Bronchial epithelial cell (primary cell): Measurements from ENCODE around the gene SH3GL3. TPM values are rescaled to one million over a fixed set of nuclear protein-coding genes. Genes with fewer than 3 reads are reported as not detected.

Experiments used
- DNase-seq: peaks from one replicate; pipeline ENCODE4 v3.0.0-alpha.2; 2010; ENCODE audit warnings: low read depth
- FAIRE-seq: peaks from 2 replicates; lab custom pipeline; 2011; peaks lifted over from hg19 to GRCh38; lab: Jason Lieb, UNC
- H3K27me3 ChIP-seq: 2 replicates; pipeline ENCODE4 v1.5.1; 2011; ENCODE audit warnings: low read length; ENCODE audit not compliant: control insufficient read depth, insufficient read depth
- H3K36me3 ChIP-seq: 2 replicates; pipeline ENCODE4 v1.5.1; 2011; ENCODE audit warnings: low read length; ENCODE audit not compliant: control insufficient read depth, insufficient read depth
- H3K4me3 ChIP-seq: 2 replicates; pipeline ENCODE4 v1.5.1; 2011; ENCODE audit warnings: mild to moderate bottlenecking, low read depth, low read length, control low read depth
- total RNA-seq: library from RNA; depleted of rRNA; stranded (reverse); fragments of >200 nt; gene quantifications from 2 replicates; pipeline ENCODE4 v1.2.1, GENCODE V29; 2014
- TF ChIP-seq, protein P1 (sequence below): IDR thresholded peaks from 2 replicates; pipeline ENCODE4 v1.5.1; 2011; ENCODE audit warnings: mild to moderate bottlenecking, moderate library complexity, low read length, control low read depth, inconsistent platforms; ENCODE audit not compliant: insufficient read depth, severe bottlenecking

The SH3GL3 gene
- total RNA-seq, 1 donor from 2014 or later = 1.1 TPM

DNA sequence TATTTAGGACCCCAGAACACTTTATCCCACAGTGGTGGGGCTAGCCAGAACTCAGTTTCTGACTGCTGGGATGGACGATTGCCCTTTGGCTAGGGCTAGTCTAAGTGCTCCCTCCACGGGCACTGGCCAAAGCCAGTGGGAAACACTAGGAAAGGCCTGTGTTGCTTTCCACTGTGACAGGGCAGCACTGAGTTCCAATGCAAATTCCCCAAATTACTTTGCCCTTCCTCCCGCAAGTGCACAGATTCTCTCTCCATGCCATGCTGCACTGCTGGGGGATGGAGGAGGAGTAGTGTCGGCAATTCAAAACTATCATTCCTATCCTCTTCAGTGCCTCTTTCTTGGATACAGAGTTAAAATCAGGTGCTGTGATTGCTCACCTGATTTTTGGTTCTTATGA lies 100.0 kb downstream of the SH3GL3 start:
- DNase-seq = no peak
- Histone ChIP-seq H3K27me3 (no peaks in the 10 kb centered on the region), H3K36me3 (no peaks in the 10 kb centered on the region), H3K4me3 (no peak overlapping the region)
- TF ChIP-seq, protein P1, sequence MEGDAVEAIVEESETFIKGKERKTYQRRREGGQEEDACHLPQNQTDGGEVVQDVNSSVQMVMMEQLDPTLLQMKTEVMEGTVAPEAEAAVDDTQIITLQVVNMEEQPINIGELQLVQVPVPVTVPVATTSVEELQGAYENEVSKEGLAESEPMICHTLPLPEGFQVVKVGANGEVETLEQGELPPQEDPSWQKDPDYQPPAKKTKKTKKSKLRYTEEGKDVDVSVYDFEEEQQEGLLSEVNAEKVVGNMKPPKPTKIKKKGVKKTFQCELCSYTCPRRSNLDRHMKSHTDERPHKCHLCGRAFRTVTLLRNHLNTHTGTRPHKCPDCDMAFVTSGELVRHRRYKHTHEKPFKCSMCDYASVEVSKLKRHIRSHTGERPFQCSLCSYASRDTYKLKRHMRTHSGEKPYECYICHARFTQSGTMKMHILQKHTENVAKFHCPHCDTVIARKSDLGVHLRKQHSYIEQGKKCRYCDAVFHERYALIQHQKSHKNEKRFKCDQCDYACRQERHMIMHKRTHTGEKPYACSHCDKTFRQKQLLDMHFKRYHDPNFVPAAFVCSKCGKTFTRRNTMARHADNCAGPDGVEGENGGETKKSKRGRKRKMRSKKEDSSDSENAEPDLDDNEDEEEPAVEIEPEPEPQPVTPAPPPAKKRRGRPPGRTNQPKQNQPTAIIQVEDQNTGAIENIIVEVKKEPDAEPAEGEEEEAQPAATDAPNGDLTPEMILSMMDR = no peak
- FAIRE-seq = no peak

DNA sequence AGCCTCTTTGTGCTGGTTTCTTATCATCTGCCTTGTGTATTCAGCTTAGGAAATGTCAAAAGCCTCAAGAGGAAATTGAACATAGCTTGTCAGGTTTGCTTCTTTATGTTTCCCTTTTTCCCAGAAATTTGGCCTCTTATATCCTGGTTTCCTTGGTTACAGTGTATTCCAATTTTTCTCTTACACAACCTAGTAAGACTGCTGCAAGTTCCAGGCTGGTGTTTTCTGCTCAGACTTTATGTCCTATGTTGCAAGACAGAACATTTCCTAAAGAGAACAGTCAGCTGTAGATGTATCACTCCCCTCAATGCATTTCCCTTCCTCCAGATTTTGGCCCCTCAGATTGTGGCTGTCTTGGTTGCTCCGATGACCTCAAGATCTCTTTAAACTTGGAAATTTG lies 102.5 kb downstream of the SH3GL3 start:
- TF ChIP-seq, protein P1 = no peak
- no peak for FAIRE-seq
- Histone ChIP-seq H3K4me3 (no peak overlapping the region), H3K36me3 (no peaks in the 10 kb centered on the region), H3K27me3 (no peaks in the 10 kb centered on the region)
- DNase-seq = no peak

DNA sequence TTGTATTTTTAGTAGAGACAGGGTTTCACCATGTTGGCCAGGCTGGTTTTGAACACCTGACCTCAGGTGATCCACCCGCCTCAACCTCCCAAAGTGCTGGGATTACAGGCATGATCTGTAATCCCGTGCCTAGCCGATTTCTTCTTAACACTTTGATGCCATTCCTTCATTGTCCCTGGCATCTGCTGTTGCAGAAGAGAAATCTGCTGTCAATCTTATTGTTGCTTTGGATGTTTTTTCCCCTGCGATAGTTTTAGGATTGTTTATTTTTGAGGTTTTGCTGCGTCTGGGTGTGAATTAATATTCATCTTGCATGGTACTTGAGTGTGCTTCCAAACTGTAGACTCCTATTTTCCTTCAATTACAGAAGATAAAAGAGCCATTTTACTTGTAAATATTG lies 107.4 kb downstream of the SH3GL3 start:
- Histone ChIP-seq H3K36me3 (no peaks in the 10 kb centered on the region), H3K27me3 (no peaks in the 10 kb centered on the region), H3K4me3 (no peak overlapping the region)
- FAIRE-seq (no peak), DNase-seq (no peak)
- TF ChIP-seq, protein P1 = no peak

DNA sequence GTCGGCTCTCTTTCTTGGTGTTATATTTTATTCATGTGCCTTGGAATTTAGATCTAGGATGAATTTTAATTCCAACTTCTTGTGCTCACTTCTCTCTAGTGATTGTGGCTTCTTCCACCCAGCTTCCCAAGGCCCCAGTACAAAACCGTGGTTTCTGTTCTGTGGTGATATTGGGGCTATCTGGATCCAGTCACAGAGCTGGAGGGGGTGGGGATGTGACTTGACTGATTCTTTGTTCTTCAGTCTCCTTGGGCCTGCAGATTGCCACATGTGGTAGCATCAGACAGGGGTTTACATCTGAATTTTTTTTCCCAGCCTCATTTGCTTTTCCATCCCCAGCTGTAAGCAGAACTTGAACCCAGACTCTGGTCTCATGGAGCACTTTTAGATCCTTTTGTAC lies 108.2 kb downstream of the SH3GL3 start:
- TF ChIP-seq, protein P1 = no peak
- FAIRE-seq (no peak), DNase-seq (no peak)
- Histone ChIP-seq H3K36me3 (no peaks in the 10 kb centered on the region), H3K27me3 (no peaks in the 10 kb centered on the region), H3K4me3 (no peak overlapping the region)

DNA sequence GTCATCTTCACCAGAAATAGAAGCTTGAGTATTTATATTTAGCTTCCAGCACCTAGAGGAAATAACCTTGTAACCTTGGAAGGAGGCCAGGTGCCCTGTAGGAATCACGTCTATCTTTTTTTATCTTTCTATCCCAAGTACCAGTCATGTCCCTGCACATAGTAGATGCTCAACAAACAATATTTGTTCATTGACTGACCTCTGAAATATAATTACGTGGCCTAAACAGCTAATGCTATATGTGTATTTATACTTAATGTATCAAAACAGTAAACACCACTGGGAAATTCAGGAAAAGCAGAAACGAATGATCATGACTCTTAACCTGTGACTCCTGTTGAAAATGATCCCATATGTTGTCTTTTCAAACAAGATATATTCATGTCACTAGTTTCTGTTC lies 108.9 kb downstream of the SH3GL3 start:
- Histone ChIP-seq H3K4me3 (no peak overlapping the region), H3K27me3 (no peaks in the 10 kb centered on the region), H3K36me3 (no peaks in the 10 kb centered on the region)
- TF ChIP-seq, protein P1 = no peak
- DNase-seq (no peak), FAIRE-seq (no peak)

DNA sequence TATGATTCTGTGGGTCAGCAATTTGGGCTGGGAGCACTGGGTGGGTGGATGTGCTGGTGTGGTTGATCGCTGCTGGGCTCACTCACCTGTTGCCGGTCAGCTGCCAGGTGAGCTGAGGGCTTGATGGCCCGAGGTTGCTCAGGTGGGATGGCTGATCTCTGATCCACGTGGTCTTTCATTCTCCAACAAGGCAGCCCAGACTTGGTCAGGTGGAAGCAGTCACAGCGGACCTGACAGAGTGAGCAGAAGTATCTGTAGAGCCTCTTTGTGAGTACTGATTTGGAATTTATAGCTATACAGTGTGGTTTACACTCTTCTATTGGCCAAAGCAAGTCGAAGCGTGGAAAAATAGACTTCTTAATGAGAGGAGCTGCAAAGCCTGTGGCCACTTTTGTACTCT lies 109.6 kb downstream of the SH3GL3 start:
- DNase-seq (no peak), FAIRE-seq (no peak)

More for the DNA sequence above, 109.6 kb downstream of the SH3GL3 start:
- H3K27me3 ChIP-seq = no peaks in the 10 kb centered on the region
- H3K36me3 ChIP-seq = no peaks in the 10 kb centered on the region
- TF ChIP-seq, protein P1 = no peak
- no peak overlapping the region for H3K4me3 ChIP-seq
